Ishikawa (cell line): Measurements from ENCODE around the gene PYDC2.

ENCODE experiments used
- CREB1 ChIP-seq: IDR thresholded peaks from 2 replicates; pipeline ENCODE4 v1.6.1; 2012; ENCODE audit warnings: low read depth
- EGR1 ChIP-seq: IDR thresholded peaks from 2 replicates; pipeline ENCODE4 v1.6.1; 2012
- EP300 ChIP-seq: IDR thresholded peaks from 2 replicates; pipeline ENCODE4 v1.6.1; 2012; ENCODE audit warnings: borderline replicate concordance
- MAX ChIP-seq: IDR thresholded peaks from 2 replicates; pipeline ENCODE4 v1.6.1; 2012
- NFIC ChIP-seq: IDR thresholded peaks from 2 replicates; pipeline ENCODE4 v1.6.1; 2012
- RAD21 ChIP-seq: IDR thresholded peaks from 2 replicates; pipeline ENCODE4 v1.6.1; 2012; ENCODE audit warnings: low read depth
- REST ChIP-seq: IDR thresholded peaks from 2 replicates; pipeline ENCODE4 v1.6.1; 2012; ENCODE audit warnings: low read depth, mild to moderate bottlenecking
- TAF1 ChIP-seq: IDR thresholded peaks from 2 replicates; pipeline ENCODE4 v1.6.1; 2012; ENCODE audit warnings: low read depth, mild to moderate bottlenecking
- USF1 ChIP-seq: IDR thresholded peaks from 2 replicates; pipeline ENCODE4 v1.6.1; 2012
- YY1 ChIP-seq: IDR thresholded peaks from 2 replicates; pipeline ENCODE4 v1.6.1; 2012; ENCODE audit warnings: low read depth

- TF ChIP-seq RAD21, result no peak
- TF ChIP-seq REST, result no peak
- no peak for TF ChIP-seq USF1
- TF ChIP-seq EP300, result no peak
- TF ChIP-seq NFIC, result no peak
- TF ChIP-seq YY1, result no peak
- TF ChIP-seq TAF1, result no peak
- TF ChIP-seq CREB1, result no peak
- TF ChIP-seq MAX, result no peak
- no peak for TF ChIP-seq EGR1
Measured at GRCh38 chr3:191492601-191493000, 31.6 kb downstream of the PYDC2 start.
